Stimulated activated CD8-positive, alpha-beta memory T cell treated with anti-CD3 and anti-CD28 coated beads, Interleukin-12 subunit alpha, Interleukin-12 subunit beta, amount 100 ng/mL, for 24 hours (primary cell): ENCODE results near the gene ERN2.

Source experiments
- DNase-seq: peaks from one replicate; pipeline ENCODE4 v3.0.0-alpha.2; 2020; ENCODE audit errors: extremely low read depth

The ERN2 gene

DNA sequence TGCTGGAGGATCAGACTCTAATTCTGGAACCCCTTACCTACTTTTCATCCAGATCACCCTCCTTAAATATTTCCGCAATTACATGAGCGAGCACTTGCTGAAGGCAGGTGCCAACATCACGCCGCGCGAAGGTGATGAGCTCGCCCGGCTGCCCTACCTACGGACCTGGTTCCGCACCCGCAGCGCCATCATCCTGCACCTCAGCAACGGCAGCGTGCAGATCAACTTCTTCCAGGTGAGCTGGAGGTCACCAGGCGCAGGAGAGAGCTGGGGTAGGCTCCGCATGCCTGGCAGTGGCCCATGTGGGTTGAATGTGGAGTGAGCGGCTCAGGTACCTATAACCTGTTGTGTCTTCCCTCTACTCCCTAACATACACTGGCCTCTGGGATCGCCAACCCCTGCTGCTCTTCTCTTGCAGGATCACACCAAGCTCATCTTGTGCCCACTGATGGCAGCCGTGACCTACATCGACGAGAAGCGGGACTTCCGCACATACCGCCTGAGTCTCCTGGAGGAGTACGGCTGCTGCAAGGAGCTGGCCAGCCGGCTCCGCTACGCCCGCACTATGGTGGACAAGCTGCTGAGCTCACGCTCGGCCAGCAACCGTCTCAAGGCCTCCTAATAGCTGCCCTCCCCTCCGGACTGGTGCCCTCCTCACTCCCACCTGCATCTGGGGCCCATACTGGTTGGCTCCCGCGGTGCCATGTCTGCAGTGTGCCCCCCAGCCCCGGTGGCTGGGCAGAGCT lies 23.4 kb downstream of the ERN2 start:
- DNase-seq, result no peak

DNA sequence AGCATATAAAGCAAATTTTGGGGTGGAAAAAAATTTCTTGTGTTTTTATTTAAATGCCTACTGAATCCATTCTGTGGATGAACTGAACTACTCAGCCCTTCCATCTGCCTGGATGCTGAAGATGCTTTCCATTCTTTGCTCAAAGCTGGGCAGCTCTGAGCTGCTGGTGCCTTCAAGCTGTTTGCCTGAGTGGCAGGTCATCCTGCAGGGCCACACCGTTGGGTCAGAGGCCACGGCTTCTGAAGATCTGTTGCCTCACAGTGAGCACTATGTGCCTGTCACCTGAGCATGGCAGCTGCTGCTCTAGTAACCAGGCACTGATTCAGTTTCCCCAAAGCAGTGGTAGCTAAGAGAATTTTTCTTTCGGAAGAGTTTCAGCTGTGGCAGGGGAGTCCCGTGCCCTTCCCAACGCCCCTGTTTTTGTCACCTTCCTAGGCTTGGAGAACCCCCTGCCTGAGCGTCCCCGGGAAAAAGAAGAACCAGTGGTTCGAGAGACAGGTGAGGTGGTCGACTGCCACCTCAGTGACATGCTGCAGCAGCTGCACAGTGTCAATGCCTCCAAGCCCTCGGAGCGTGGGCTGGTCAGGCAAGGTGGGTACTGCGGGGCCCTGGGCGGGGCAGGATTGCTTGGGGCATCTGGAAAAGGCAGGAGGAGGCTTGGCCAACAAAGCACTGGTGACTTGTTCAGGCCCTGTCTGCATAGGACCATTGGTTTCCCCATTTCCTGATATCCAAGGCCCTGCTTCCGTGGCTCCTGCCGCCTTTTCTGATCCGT lies 25.8 kb downstream of the ERN2 start:
- DNase-seq, result no peak

DNA sequence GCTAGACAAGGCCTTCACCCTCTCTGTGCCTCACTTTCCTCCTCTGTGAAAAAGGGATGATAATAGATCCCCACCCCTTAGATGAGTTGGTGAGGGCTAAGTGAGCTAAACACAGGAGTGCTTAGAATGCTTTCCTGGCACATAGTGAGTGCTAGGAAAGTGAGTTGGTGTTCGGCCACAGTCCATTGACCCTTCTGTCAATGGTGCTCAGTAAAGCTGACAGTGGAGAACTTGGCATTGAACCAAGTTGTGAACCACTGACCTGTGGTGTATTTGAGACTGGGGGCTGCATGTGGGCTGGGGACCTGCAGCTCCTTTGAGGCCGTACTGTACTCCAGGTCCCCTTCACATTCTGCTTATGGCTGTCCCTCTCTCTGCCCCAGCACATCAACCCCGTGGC lies 29.5 kb downstream of the ERN2 start:
- no peak for DNase-seq

DNA sequence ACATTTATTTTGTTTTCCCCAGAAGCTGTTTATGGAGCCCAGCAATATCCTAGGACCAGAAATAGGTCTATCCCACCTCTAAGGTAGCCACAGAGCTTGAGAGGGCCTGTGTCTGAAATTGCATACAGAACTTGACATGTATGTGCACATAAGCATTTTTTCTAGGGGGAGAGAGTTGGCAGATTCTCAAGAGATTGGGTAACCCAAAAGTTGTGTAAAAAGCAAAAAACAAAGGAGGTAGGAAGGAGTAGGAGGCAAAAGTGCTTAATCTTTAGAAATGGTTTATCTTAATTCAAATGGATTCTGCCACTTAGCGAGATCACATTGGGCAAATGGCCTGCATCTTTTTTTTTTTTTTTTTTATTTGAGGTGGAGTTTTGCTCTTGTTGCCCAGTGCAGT lies 30.8 kb downstream of the ERN2 start:
- DNase-seq, result no peak

DNA sequence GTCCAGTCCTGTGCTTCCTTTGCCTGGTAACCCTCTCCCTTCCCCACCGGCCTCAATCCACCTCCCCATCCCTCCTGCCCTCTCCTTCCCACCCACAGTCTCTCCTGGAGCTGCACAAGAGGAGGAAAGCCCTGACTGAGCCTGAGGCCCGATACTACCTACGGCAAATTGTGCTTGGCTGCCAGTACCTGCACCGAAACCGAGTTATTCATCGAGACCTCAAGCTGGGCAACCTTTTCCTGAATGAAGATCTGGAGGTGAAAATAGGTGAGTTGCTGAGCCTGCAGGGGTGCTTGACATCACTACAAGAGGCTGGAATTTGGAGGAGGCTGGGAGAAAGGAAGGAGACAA lies 33.1 kb downstream of the ERN2 start:
- DNase-seq, result no peak

DNA sequence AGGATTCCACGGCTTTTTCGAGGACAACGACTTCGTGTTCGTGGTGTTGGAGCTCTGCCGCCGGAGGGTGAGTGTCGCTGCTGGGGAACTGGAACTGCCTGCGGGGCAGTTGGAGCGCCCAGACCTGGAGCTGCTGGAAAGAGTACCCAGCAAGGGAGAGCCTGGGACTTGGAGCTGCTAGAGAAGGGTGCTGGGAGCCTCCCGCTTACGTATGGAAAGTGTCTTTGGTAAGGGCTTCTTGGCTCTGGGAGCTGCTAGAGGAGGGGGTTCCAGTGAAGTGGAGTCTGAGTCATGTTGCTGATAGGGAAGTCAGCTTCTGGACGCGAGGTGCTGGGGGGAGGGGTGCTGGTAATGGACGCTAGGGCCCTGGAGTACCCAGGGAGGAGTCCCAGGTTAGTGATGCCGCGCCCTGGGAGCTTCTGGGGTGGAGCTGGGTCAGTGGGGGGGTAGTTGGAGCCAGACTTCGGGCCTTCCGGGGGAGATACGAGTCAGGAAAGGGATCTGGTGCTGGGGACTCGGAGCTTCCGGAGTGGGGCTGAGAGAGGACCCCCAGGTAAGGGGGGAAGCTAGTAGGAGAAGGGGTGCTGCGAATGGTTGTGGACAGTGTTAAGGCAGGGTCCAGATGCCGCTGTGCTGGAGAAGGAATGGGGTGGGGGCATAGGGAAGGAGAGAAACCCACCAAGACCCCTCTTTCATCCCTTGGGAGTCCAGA lies 33.6 kb downstream of the ERN2 start:
- DNase-seq, result no peak

DNA sequence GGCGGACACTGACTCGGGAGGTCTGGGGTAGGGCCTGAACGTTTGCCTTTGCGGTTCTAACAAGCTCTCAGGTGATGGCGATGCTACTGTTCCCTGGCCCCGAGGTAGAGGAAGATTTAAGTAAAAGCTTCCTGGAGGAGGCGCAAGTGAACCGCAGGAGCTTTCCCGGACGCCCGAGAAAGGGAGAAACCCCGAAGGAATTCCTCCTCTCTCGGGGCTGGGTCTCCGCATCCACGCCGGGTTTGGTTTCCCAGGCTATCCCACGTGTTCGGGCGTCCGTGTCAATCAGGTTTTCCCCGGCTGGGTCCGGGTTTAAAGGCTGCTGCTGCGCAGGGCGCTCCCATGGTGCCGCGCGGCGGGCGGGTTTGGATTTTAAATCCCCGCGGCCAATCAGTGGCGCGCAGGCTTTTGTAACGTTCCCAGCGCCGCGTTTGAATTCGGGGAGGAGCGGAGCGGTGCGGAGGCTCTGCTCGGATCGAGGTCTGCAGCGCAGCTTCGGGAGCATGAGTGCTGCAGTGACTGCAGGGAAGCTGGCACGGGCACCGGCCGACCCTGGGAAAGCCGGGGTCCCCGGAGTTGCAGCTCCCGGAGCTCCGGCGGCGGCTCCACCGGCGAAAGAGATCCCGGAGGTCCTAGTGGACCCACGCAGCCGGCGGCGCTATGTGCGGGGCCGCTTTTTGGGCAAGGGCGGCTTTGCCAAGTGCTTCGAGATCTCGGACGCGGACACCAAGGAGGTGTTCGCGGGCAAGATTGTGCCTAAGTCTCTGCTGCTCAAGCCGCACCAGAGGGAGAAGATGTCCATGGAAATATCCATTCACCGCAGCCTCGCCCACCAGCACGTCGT lies 34.4 kb downstream of the ERN2 start, which contains the start of gene PLK1:
TSS of gene PLK1 (plus strand) at position 460 of the 844 bp plus-strand sequence. CDS start at position 504, 44 bp downstream.
- DNase-seq, result peak; percentile 49

DNA sequence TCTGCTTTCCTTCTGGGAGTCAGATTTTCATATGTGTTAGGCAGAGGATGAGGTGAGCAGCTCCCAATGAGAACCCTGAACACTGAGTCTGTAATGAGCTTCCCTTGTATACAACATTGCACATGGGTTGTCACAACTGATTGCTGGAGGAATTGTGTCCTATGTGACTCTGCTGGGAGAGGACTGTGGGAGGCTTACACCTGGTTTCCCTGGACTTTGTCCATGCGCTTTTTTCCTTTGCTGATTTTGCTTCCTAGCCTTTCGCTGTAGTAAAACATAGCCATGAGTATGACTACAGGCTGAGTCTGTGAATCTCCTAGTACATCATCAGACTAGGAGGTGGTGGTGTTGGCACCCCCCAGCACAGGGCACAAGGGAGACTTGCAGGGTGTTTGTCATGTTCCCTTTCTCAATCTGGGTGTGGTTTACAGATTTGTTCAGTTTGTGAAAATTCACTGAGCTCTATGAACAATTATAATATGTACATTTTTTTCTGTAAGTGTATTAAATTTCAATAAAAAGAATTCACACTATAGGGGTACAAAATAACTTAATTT lies 36.0 kb downstream of the ERN2 start:
- no peak for DNase-seq

DNA sequence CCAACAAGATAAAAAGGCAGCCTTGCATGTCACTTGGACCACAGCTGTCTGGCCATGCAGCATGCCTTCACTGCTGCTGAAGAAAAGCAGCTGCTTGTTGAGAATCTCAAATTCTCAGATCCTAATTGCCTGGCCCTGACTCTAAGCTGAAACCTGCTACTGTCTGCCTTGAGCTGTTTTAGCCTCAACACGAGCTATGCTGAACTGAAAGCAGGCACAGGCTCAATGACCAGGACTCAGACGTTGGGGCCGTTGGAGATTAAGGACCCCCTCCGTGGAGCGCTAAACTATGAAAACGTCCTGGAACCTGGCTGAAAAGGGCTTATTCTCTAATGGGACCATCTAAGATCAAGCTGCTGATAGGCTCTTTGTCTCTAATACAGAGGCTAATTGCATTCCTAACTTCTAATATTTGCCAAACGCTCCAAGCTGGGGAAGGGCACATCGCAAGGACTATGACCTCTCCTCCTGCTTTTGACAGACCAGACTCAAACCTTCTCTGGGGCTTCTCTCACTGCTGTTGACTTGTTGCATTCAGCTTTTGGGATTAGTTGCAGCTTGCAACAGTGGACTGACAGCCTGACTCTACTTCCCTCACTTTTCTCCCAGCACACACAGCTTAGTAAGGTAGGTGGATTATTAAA lies 38.9 kb downstream of the ERN2 start:
- no peak for DNase-seq

DNA sequence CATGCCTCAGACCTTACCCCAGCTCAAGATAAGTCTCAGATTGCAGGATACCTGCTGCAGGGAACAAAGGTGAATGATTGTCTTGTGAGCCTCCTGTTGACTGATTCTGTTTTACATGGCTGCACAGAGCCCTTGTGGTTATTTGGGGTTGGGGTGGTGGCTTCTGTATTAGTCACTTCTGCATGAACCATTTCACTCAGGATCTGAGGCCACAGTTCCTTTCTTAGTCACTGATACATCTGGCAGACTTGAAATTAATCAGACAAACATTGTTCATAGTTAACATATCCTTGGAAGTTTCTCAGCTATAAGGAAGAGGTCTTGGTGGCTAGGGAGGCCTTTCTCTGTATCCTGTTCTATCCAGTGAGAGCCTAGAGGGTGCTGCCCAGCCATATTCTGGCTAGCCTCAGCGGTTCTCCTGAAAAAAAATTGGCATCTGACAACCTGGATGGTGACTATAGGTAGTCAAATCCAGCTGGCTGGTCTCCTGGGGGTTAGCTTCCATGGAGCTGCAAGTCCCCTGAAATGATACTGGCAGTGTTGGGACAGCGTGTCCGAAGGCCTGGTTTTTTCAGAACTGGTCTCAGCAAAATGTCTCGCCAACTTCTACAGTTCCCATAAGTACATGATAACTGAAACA lies 42.8 kb downstream of the ERN2 start:
- peak; percentile 10 for DNase-seq

DNA sequence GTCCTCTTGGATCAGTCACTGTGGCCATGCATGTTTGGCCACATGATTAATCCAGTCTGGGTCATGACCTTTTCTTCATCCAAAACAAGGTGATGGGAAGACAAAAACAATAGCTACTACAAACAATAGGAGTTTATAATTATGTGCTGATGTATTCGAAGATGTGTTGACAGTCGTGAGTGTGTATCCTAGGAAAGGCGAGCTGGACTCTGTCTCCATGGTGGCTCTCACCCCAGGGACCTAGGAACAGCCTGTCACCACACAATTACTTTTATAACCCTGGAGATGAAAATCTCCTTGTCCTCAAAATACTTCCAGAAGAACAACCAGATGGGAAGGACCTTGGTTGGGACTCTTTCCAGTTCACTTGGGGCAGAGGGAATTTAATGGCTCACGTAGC lies 44.1 kb downstream of the ERN2 start:
- DNase-seq, result no peak

DNA sequence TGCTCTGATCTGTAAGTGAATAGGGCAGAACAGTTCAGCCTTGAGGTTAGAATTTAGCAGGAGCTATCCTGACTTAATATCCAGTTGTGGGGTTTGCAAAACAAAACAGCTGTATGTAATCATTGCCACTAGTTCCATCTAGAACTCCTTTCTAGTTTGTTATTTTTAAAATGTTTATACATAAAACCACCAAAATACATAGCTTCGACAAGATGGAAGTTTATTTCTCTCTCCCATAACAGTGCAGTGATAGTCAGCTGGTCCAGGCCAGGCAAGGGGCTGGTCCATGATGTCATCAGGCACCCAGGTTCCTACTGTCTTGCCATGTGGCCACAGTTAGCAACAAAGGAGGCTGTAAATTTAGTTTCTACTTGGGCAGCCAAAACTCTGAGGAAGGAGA lies 44.8 kb downstream of the ERN2 start:
- DNase-seq, result no peak

DNA sequence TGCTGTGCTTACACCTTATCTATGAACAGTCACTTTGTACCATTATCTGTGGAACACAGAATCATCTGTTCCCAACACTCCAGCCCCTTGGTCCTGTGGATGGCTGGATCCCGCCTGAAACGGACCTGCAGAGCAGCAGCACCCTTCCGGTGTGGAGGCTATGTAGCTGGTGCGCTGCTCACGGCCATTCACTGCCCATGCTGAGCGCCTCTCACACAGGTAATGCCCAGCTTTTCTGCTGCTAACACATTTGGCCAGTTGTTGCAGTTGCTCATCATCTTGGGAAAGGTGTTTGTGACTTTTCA lies 45.7 kb downstream of the ERN2 start:
- DNase-seq, result no peak

DNA sequence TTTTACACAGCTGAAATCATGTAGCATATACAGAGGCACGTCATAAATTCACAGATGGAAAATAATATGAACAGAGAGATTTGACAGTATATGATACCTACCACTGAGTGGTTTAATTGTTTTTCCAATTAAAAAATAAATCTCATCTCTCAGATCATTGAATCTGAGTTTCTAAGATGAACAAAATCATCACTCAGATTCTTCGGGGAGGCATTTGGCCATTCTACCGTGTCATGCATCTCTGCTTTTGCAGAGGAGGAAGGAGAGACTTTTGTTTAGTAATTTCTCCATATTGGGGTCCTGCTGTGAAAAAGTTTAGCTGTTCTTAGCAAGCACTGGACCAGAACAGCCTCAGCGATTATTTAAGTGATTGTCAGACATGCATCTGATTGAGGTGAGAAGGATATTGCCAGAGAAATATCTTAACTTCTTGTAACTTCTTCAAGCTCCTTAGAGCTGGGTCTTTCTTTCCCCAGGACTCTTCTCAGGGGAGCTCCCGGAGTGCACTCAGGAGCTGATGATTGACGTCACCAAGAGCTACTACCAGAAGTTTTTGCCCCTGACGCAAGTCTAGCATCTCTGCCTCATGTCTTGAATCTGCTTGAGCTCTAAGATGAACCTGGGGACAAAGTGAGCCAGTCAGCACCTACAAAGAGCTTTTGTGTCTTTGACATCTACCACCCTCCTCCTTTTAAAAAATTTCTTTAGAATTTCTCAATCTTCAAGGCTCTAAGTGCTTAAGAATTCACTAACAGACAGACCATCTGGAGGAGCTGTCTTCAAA lies 46.3 kb downstream of the ERN2 start:
- DNase-seq, result no peak

DNA sequence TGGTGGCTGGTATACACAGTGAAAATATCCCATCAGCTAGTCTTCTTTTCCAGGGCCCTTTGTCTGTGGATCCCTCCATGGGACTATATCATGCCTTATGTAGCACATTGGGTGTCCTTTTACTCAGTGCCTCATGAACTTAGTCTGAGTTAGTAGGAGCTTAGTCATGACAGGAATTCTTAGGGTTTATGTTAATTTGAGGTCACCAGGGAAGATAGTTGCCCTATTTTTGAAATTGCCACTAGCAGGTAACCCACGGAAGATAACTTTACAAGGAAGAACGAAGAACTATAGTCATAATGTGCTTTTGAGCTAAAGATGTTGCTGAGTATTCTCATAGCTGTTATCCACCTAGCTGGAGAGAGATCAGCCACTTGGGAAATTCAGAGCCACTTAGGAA lies 49.1 kb downstream of the ERN2 start:
- DNase-seq, result no peak

DNA sequence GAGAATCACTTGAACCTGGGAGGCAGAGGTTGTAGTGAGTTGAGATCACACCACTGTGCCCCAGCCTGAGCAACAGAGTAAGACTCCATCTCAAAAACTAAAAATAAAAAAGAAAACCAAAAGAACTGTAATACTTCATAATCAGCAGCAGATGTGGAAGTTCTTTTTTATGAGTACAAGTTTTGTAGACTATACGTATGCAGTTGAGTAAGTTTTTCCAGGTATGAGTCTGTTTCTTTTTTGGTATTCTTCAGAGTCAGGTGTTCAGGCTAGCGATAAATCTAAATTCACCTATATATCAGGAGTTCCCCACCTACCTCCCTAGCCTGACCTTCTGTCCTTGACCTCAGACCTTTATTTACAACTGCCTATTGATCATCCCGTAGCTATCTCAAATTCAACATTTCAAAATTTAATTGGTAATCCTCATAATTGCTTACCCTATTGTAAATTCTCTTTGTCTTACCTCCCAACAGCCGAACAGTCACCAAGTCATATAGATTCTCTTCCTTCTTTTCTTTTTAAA lies 61.0 kb downstream of the ERN2 start:
- no peak for DNase-seq

DNA sequence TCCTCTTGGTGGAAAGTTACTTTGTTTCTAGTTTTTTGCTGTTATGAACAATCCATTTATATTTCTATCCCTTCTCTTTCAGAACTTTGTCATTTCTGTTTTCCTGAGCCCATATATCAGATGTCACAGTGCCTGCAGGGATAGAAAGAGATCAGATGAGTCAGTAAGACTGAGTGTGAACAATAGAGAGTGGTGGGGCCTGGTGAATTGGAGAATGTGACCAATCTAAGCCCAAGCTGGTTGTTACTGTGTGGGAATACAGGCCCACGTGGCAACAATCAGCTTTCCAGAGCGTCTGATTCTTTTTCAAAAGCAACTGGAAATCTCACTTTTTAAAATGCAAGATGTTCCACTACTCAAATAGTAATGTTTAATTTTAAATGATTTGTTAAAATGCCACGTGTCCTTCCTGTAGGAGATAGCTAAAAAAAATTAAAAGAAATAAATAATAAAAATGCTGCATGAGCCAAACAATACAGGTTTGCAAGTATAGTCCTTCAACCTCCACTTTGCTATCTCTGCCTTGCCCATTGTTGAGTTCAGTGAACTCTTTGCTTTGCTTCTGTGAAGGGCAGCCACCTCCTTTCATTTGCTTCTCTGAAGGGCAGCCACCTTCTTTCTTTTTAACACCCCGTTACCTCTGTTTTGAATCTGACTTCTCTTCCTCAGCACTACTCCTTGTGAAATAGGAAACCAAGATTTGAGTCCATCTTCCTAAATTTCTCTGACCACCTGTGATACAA lies 62.2 kb downstream of the ERN2 start:
- no peak for DNase-seq

DNA sequence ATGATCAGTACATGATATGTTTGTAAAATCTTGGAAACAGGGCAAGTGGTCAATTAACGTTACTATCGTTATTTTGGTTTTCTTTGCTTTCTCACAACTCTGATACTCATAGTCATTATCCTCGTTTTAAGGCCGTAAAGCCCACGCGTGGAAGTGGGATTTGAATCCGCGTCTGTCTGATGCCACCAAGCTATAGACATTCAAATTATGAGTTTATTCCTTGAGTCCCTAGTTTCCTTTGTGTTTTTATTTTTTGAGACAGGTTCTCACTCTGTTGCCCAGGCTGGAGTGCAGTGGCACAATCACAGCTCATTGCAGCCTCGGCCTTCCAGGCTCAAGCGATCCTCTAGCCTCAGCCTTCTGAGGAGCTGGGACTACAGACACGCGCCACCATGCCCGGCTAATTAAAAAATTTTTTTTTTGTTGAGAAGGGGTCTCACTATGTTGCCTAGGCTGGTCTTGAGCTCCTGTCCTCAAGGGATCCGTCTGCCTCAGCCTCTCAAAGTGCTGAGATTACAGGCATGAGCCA lies 70.7 kb downstream of the ERN2 start:
- DNase-seq, result no peak
